ENCODE data around the gene CEP57L1. TPM values are rescaled to one million over a fixed set of nuclear protein-coding genes. Genes with fewer than 3 reads are reported as not detected.
A peak's percentile ranks its signal among the peaks of the same experiment; 100 is the strongest.
"Not testable (repeated sequence)": the region's sequence is repeated elsewhere in the genome, so short reads cannot be mapped to it uniquely, and the experiment has no call there.

The CEP57L1 gene
- total RNA-seq, 2 donors from 2014 or later = 21.8 to 22.3 TPM

DNA sequence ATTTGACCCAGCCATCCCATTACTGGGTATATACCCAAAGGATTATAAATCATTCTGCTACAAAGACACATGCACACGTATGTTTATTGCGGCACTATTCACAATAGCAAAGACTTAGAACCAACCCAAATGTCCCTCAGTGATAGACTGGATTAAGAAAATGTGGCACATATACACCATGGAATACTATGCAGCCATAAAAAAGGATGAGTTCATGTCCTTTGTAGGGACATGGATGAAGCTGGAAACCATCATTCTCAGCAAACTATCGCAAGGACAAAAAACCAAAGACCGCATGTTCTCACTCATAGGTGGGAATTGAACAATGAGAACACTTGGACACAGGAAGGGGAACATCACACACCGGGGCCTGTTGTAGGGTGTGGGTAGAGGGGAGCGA, 40.7 kb downstream of the CEP57L1 start:
- DNase-seq; H3K27me3 Mint-ChIP-seq (ENCODE audit: low read depth); H3K9me3 Mint-ChIP-seq; H3K27ac Mint-ChIP-seq; ATAC-seq (replicated peaks in 1 of 2); H3K4me1 Mint-ChIP-seq (ENCODE audit: low read depth); H3K4me3 Mint-ChIP-seq: not testable (repeated sequence)
- peaks cover 2 to 16% of the 10 kb centered on the region in 2 donors for H3K36me3 Mint-ChIP-seq (ENCODE audit: insufficient read depth in 2 of 2)

DNA sequence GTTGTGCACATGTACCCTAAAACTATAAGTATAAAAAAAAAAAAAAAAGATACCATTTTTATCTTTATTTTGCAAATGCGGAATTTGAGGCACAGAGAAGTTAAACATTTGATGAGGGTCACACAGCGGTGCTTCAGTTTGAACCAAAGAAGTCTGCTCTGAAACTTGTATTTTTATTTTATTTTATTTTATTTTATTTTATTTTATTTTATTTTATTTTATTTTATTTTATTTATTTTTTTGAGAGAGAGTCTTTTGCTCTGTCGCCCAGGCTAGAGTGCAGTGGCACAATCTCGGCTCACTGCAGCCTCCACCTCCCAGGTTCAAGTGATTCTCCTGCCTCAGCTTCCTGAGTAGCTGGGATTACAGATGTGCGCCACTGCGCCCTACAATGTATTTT, 41.2 kb downstream of the CEP57L1 start:
- not testable (repeated sequence) for H3K27me3 Mint-ChIP-seq (ENCODE audit: low read depth); H3K9me3 Mint-ChIP-seq; H3K27ac Mint-ChIP-seq; H3K4me3 Mint-ChIP-seq; ATAC-seq (replicated peaks in 1 of 2); DNase-seq; H3K4me1 Mint-ChIP-seq (ENCODE audit: low read depth)
- H3K36me3 Mint-ChIP-seq (ENCODE audit: insufficient read depth in 2 of 2) = peaks cover 2 to 17% of the 10 kb centered on the region in 2 donors

DNA sequence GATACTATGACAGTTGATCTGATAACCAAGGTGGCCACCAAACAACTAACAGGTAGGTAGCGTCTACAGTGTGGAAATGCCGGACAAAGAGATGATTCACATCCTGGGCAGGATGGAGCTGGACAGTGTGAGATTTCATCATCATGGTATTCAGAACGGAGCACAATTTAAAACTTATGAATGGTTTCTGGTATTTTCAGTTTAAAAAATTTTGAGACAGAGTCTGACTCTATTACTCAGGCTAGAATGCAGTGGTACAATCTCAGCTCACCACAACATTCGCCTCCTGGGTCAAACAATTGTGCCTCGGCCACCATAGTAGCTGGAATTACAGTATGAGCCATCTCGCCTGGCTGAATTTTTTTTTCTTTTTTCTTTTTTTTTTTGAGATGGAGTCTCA, 43.8 kb downstream of the CEP57L1 start:
- Mint-ChIP-seq H3K36me3 (ENCODE audit: insufficient read depth in 2 of 2) (peaks cover 2 to 10% of the 10 kb centered on the region in 2 donors), H3K27ac (no peak overlapping the region)

DNA sequence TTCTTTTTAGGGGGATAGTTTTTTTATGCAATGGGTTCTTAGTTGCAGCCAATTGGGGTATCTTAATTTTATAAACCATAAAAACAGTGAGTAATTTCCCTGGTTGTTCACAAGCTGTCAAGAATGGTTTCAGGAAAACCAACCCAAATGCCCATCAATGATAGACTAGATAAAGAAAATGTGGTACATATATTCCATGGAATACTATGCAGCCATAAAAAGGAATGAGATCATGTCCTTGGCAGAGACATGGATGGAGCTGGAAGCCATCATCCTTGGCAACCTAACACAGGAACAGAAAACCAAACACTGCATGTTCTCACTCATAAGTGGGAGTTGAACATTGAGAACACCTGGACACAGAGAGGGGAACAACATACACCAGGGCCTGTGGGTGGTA, 46.8 kb downstream of the CEP57L1 start:
- H3K4me3 Mint-ChIP-seq; H3K9me3 Mint-ChIP-seq; H3K4me1 Mint-ChIP-seq (ENCODE audit: low read depth); H3K27ac Mint-ChIP-seq; H3K36me3 Mint-ChIP-seq (ENCODE audit: insufficient read depth in 2 of 2); H3K27me3 Mint-ChIP-seq (ENCODE audit: low read depth); DNase-seq; ATAC-seq (replicated peaks in 1 of 2): not testable (repeated sequence)

More for the DNA sequence above, 43.8 kb downstream of the CEP57L1 start:
- DNase-seq (no peak), ATAC-seq (replicated peaks in 1 of 2) (no peak)
- Mint-ChIP-seq H3K4me3 (no peak overlapping the region), H3K4me1 (ENCODE audit: low read depth) (no peaks in the 10 kb centered on the region), H3K27me3 (ENCODE audit: low read depth) (no peaks in the 10 kb centered on the region), H3K9me3 (peaks cover 1 to 2% of the 10 kb centered on the region in 2 donors)

DNA sequence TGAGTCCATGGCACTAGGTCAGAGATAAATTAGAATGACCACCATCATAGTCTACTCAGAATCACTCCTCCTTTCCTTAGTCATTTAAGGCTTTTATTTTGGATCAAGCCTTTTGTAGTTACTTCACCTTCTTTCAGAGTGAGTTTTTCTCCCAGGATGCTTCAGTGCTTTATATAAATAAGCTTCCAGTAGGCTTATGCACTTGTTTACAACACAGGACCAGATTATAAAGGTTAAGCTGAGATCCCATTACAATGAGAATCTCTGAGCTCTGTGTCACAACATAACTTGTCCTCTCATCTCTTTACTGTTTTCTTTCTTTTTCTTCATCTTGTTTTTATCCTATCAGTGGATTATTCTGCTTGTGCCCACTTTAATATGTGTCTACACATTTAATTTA, 47.9 kb downstream of the CEP57L1 start:
- H3K27me3 Mint-ChIP-seq (ENCODE audit: low read depth) = no peaks in the 10 kb centered on the region
- no peaks in the 10 kb centered on the region for H3K4me1 Mint-ChIP-seq (ENCODE audit: low read depth)
- H3K4me3 Mint-ChIP-seq = no peak overlapping the region
- no peaks in the 10 kb centered on the region for H3K9me3 Mint-ChIP-seq
- DNase-seq = no peak
- H3K36me3 Mint-ChIP-seq (ENCODE audit: insufficient read depth in 2 of 2) = peaks cover 7 to 13% of the 10 kb centered on the region in 2 donors
- no peak for ATAC-seq (replicated peaks in 1 of 2)
- H3K27ac Mint-ChIP-seq = peak overlapping the region; percentile 67

DNA sequence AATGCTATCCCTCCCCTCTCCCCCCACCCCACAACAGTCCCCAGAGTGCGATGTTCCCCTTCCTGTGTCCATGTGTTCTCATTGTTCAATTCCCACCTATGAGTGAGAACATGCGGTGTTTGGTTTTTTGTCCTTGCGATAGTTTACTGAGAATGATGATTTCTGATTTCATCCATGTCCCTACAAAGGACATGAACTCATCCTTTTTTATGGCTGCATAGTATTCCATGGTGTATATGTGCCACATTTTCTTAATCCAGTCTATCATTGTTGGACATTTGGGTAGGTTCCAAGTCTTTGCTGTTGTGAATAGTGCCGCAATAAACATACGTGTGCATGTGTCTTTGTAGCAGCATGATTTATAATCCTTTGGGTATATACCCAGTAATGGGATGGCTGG, 52.9 kb downstream of the CEP57L1 start:
- H3K27ac Mint-ChIP-seq; H3K4me3 Mint-ChIP-seq; H3K4me1 Mint-ChIP-seq (ENCODE audit: low read depth); ATAC-seq (replicated peaks in 1 of 2); DNase-seq; H3K27me3 Mint-ChIP-seq (ENCODE audit: low read depth); H3K9me3 Mint-ChIP-seq: not testable (repeated sequence)
- peaks cover 11 to 16% of the 10 kb centered on the region in 2 donors for H3K36me3 Mint-ChIP-seq (ENCODE audit: insufficient read depth in 2 of 2)

DNA sequence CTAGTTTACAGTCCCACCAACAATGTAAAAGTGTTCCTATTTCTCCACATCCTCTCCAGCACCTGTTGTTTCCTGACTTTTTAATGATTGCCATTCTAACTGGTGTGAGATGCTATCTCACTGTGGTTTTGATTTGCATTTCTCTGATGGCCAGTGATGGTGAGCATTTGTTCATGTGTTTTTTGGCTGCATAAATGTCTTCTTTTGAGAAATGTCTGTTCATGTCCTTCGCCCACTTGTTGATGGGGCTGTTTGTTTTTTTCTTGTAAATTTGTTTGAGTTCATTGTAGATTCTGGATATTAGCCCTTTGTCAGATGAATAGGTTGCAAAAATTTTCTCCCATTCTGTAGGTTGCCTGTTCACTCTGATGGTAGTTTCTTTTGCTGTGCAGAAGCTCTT, 53.4 kb downstream of the CEP57L1 start:
- DNase-seq; H3K9me3 Mint-ChIP-seq; H3K4me3 Mint-ChIP-seq; H3K27me3 Mint-ChIP-seq (ENCODE audit: low read depth); H3K27ac Mint-ChIP-seq; H3K4me1 Mint-ChIP-seq (ENCODE audit: low read depth); ATAC-seq (replicated peaks in 1 of 2): not testable (repeated sequence)
- H3K36me3 Mint-ChIP-seq (ENCODE audit: insufficient read depth in 2 of 2) = peaks cover 11 to 16% of the 10 kb centered on the region in 2 donors

DNA sequence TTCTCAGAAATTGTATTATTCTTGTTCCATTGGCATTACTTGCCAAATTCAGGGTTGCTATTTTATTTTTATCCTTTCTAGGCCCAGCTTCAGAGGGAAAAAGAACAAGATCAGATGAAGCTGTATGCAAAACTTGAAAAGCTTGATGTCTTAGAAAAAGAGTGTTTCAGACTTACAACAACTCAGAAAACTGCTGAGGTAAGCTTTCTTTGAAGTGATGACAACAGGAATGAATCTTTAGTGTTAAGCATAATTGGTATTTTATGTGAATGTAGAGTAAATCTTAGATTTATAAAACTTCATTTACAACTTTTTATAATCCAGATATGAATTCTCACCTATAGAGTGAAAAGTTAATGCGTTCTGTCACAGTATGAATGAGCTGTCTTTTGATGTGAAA, 58.4 kb downstream of the CEP57L1 start:
- H3K27ac Mint-ChIP-seq = no peak overlapping the region
- DNase-seq (no peak), ATAC-seq (replicated peaks in 1 of 2) (no peak)
- no peaks in the 10 kb centered on the region for H3K27me3 Mint-ChIP-seq (ENCODE audit: low read depth)
- H3K36me3 Mint-ChIP-seq (ENCODE audit: insufficient read depth in 2 of 2) = peaks cover 6 to 12% of the 10 kb centered on the region in 2 donors
- H3K4me3 Mint-ChIP-seq = no peak overlapping the region
- peaks cover 0 to 5% of the 10 kb centered on the region in 2 donors for H3K9me3 Mint-ChIP-seq
- no peaks in the 10 kb centered on the region for H3K4me1 Mint-ChIP-seq (ENCODE audit: low read depth)

DNA sequence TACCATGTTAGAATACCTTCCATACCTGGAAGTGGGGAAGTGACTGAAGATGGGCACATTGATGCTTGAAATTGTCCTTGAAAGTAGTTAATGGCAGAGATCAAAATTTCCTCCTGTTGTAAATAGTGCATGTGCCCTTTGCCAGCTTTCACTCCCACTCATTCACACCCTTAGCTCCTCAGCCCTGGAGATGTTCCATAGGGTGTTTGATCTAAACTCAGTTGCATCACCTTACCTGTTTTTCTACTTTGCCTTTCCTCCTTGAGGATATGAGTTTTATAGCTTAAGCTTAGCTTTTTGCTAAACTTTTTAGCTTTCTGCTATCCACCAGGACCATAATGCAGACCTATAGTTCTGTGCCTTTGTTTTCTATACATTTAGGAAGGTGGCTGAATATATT, 69.0 kb downstream of the CEP57L1 start:
- Mint-ChIP-seq H3K27ac (no peak overlapping the region), H3K4me1 (ENCODE audit: low read depth) (no peaks in the 10 kb centered on the region), H3K4me3 (no peak overlapping the region), H3K9me3 (no peaks in the 10 kb centered on the region), H3K36me3 (ENCODE audit: insufficient read depth in 2 of 2) (no peaks in the 10 kb centered on the region), H3K27me3 (ENCODE audit: low read depth) (no peaks in the 10 kb centered on the region)
- ATAC-seq (replicated peaks in 1 of 2) (no peak), DNase-seq (no peak)

DNA sequence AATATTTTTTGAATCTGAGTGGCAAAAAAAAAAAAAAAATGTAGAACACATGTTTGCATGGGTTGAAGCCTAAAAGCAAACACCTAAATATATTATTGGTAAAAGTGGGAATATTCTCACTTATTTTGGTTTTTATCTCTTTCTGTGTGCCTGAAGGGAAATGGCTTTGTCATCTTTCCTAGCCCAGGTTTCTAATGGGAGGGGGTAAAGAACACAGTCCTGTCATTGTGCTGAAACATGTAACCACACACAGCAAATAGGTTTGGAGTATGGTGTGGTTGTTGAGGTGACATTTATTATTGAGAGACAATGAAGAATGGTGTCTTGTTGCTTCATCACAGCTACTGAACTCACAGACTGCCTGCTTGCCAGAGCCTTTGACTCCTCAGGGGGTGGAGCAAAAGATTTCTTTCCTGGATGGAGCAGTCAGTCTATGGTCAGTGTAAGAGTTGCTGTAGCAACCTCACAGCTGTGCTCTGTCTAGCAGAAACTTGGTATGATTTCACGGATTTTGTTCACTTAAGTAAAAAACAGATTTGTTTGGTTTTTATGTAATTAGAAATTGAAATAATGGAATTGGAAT, 70.2 kb downstream of the CEP57L1 start:
- Mint-ChIP-seq H3K36me3 (ENCODE audit: insufficient read depth in 2 of 2) (no peaks in the 10 kb centered on the region), H3K4me3 (no peak overlapping the region), H3K4me1 (ENCODE audit: low read depth) (no peaks in the 10 kb centered on the region), H3K27ac (no peak overlapping the region), H3K27me3 (ENCODE audit: low read depth) (no peaks in the 10 kb centered on the region), H3K9me3 (no peaks in the 10 kb centered on the region)
- DNase-seq = no peak
- ATAC-seq (replicated peaks in 1 of 2) = no peak

DNA sequence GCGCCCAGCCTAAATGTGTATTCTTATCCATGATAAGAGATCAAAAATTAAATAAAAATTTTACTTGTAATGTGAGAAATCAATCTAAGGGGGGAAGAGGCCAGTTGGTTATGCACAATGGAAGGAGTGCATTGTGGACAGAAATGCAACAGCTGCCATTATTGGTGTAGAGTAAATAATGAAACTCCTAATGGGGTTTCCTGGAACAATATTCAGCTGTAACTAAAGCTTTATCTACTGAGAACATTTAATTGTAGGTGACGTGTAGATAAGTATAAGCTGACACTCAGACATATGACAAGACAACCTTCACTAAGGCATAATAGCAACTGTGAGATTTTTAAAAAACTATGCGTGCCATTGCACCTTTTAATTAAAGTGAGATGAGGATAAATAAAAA, 71.4 kb downstream of the CEP57L1 start:
- Mint-ChIP-seq H3K36me3 (ENCODE audit: insufficient read depth in 2 of 2) (no peaks in the 10 kb centered on the region), H3K27ac (no peak overlapping the region), H3K9me3 (no peaks in the 10 kb centered on the region), H3K4me3 (no peak overlapping the region), H3K4me1 (ENCODE audit: low read depth) (no peaks in the 10 kb centered on the region), H3K27me3 (ENCODE audit: low read depth) (no peaks in the 10 kb centered on the region)
- DNase-seq = no peak
- no peak for ATAC-seq (replicated peaks in 1 of 2)

DNA sequence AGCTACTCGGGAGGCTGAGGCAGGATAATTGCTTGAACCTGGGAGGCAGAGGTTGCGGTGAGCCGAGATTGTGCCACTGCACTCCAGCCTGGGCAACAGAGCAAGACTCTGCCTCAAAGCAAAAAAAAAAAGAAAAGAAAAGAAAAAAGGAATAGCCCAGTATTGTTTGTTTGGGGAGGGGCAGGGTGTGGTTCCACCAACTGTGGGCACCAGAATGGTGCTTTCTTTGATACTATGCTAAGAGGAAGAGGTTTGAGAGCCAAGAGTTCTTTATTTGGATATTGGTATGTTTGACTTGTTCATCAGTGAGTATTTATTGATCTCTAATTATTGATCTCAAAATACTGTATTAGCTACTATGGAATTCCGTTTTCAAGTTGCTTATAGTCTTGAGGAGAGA, 72.3 kb downstream of the CEP57L1 start:
- no peaks in the 10 kb centered on the region for H3K36me3 Mint-ChIP-seq (ENCODE audit: insufficient read depth in 2 of 2)
- ATAC-seq (replicated peaks in 1 of 2) (no peak), DNase-seq (no peak)
- H3K27ac Mint-ChIP-seq = no peak overlapping the region
- H3K9me3 Mint-ChIP-seq = no peaks in the 10 kb centered on the region
- H3K27me3 Mint-ChIP-seq (ENCODE audit: low read depth) = no peaks in the 10 kb centered on the region
- H3K4me1 Mint-ChIP-seq (ENCODE audit: low read depth) = no peaks in the 10 kb centered on the region
- no peak overlapping the region for H3K4me3 Mint-ChIP-seq

DNA sequence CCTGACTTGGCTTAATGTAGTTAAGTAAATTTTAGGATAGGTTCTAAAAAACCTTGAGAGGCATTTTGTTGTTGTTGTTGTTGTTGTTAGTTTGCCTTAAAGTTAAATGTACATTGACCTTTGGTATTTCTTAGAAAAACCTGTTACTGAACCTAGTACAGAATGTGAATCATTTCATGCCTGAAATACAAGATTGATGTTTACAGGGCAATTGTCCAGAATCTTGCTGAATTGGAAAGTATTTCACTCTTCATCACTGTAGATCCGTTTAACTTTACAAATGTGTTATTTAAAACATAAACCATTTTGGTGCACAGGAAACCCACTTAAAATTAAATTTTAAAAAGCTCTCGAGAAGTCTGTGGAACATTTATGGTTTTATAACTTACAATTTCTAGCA, 75.0 kb downstream of the CEP57L1 start:
- no peak for ATAC-seq (replicated peaks in 1 of 2)
- H3K4me3 Mint-ChIP-seq = no peak overlapping the region
- no peaks in the 10 kb centered on the region for H3K36me3 Mint-ChIP-seq (ENCODE audit: insufficient read depth in 2 of 2)
- DNase-seq = no peak
- H3K9me3 Mint-ChIP-seq = no peaks in the 10 kb centered on the region
- peaks cover 7% of the 10 kb centered on the region for H3K27me3 Mint-ChIP-seq (ENCODE audit: low read depth)
- no peak overlapping the region for H3K27ac Mint-ChIP-seq
- no peaks in the 10 kb centered on the region for H3K4me1 Mint-ChIP-seq (ENCODE audit: low read depth)

DNA sequence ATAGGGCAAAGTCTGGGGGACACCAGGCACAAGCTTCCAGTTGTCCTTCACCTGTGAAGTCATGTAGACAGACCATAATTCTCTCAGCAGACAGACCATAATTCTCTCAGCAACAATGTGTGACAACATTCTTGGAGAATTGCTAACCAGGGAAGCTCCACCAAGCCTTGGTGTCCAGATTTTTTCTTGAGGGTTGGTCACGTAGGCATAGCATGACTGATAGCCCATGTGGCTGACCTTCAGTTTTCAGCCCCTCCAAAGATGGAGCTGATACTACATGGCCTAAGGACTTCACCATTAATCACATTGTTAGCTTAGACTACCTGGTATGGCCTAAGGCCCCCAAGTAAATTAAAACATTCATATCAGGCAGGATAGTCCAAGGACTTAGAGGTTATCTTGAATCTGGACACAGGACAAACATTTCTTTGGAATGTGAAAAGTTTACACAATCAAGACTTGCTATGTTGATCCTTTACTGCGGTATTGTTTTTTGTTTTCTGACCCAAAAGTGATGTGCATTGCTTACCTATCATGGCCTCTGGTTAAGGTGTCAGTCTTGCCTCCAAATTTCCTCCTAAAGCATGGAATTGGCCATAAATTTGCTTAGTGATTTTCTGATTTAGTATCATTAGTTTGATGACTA, 76.9 kb downstream of the CEP57L1 start:
- ATAC-seq (replicated peaks in 1 of 2) (no peak), DNase-seq (no peak)
- H3K4me1 Mint-ChIP-seq (ENCODE audit: low read depth) = no peaks in the 10 kb centered on the region
- no peak overlapping the region for H3K27ac Mint-ChIP-seq
- H3K36me3 Mint-ChIP-seq (ENCODE audit: insufficient read depth in 2 of 2) = no peaks in the 10 kb centered on the region
- H3K9me3 Mint-ChIP-seq = no peaks in the 10 kb centered on the region
- peaks cover 26% of the 10 kb centered on the region for H3K27me3 Mint-ChIP-seq (ENCODE audit: low read depth)
- no peak overlapping the region for H3K4me3 Mint-ChIP-seq
